Endothelial cell of umbilical vein (primary cell): ENCODE data around the gene BCAR3.

Source experiments
- CTCF ChIP-seq, 2 donors: IDR thresholded peaks; 1 replicate in 1 of 2; 2 replicates in 1 of 2; pipeline ENCODE4 v1.5.1; 2011; ENCODE audit warnings: low read length in 2 of 2, mild to moderate bottlenecking in 2 of 2, moderate library complexity in 2 of 2, control low read depth in 1 of 2, inconsistent platforms in 1 of 2, low read depth in 1 of 2; ENCODE audit not compliant: insufficient read depth in 1 of 2; ENCODE audit errors: extremely low read depth in 1 of 2
- EZH2 ChIP-seq: IDR thresholded peaks from 2 replicates; pipeline ENCODE4 v1.6.1; 2012; ENCODE audit warnings: borderline replicate concordance, low read depth, mild to moderate bottlenecking, moderate library complexity, low read length, inconsistent platforms; ENCODE audit not compliant: severe bottlenecking
- FOS ChIP-seq: IDR thresholded peaks from 2 replicates; pipeline ENCODE4 v1.6.1; 2011; ENCODE audit warnings: mild to moderate bottlenecking, low read length, moderate library complexity, borderline replicate concordance; ENCODE audit not compliant: insufficient read depth
- MAX ChIP-seq: IDR thresholded peaks from 2 replicates; pipeline ENCODE4 v1.6.1; 2011; ENCODE audit not compliant: insufficient read depth, insufficient read length
- MYC ChIP-seq: IDR thresholded peaks from one replicate; pipeline ENCODE4 v1.6.1; 2011; ENCODE audit warnings: mild to moderate bottlenecking, low read depth, low read length
- POLR2A ChIP-seq: IDR thresholded peaks from 2 replicates; pipeline ENCODE4 v1.6.1; 2012; ENCODE audit warnings: low read depth, mild to moderate bottlenecking, control low read depth, low read length
- POLR2AphosphoS5 ChIP-seq: IDR thresholded peaks from 2 replicates; pipeline ENCODE4 v1.6.1; 2012; ENCODE audit warnings: low read depth, mild to moderate bottlenecking, control low read depth, low read length, moderate library complexity; ENCODE audit not compliant: insufficient read depth

- TF ChIP-seq CTCF (IDR thresholded peaks at IDR 0.05; ENCODE audit: extremely low read depth in 1 of 2, insufficient read depth in 1 of 2, low read depth in 1 of 2, low read length in 2 of 2) (no peak), POLR2A (no peak), POLR2AphosphoS5 (no peak), EZH2 (no peak), MYC (no peak), MAX (no peak), FOS (no peak)
Measured at GRCh38 chr1:93672477-93673162, 9.0 kb downstream of the BCAR3 start.
